Measurements from ENCODE around the gene STXBP1. TPM values are rescaled to one million over a fixed set of nuclear protein-coding genes. Genes with fewer than 3 reads are reported as not detected.

The STXBP1 gene
- total RNA-seq, 1 donor from 2014 or later: 10.3 TPM

- no peak for DNase-seq (ENCODE audit: low read depth in 2 of 2)
Measured at GRCh38 chr9:127732444-127732843, 120.4 kb downstream of the STXBP1 start.

- no peak for DNase-seq (ENCODE audit: low read depth in 2 of 2)
Measured at GRCh38 chr9:127733614-127734013, 121.5 kb downstream of the STXBP1 start.

GRCh38 chr9:127734247-127734746 lies 122.2 kb downstream of the STXBP1 start:
- no peak for DNase-seq (ENCODE audit: low read depth in 2 of 2)

GRCh38 chr9:127734747-127735529 lies 122.9 kb downstream of the STXBP1 start, which contains the start of gene TOR2A:
TSS of gene TOR2A (minus strand) at chr9:127735294. CDS start at chr9:127735270, 24 bp downstream.
- peak; percentile 99 for DNase-seq (ENCODE audit: low read depth in 2 of 2)

- peak; percentile 40 to 51 for DNase-seq (ENCODE audit: low read depth in 2 of 2)
Measured at GRCh38 chr9:127735530-127736185, 123.6 kb downstream of the STXBP1 start.

- DNase-seq (ENCODE audit: low read depth in 2 of 2): no peak
Measured at GRCh38 chr9:127738666-127739065, 126.6 kb downstream of the STXBP1 start.

GRCh38 chr9:127739614-127740330 lies 127.7 kb downstream of the STXBP1 start:
- DNase-seq (ENCODE audit: low read depth in 2 of 2): no peak

GRCh38 chr9:127741831-127742434 lies 129.9 kb downstream of the STXBP1 start:
- peak; percentile 29 to 61 for DNase-seq (ENCODE audit: low read depth in 2 of 2)

Other genes starting within 250 kb of the STXBP1 start
- 7.4 and 9.1 TPM in 2 replicates for gene SLC2A8, start 215.1 kb upstream of the STXBP1 start, total RNA-seq
- gene ZNF79, start 187.9 kb upstream of the STXBP1 start, total RNA-seq: 6.3 and 11.5 TPM in 2 replicates
- 1,080 and 1,166 TPM in 2 replicates for gene RPL12, start 160.9 kb upstream of the STXBP1 start, total RNA-seq
- gene LRSAM1, start 160.8 kb upstream of the STXBP1 start, total RNA-seq: 8.7 and 9.9 TPM in 2 replicates
- not detected in 2 replicates for gene CFAP157, start 94.7 kb downstream of the STXBP1 start, total RNA-seq
- 24.4 and 25.0 TPM in 2 replicates for gene PTRH1, start 103.4 kb downstream of the STXBP1 start, total RNA-seq
- gene TTC16, start 103.8 kb downstream of the STXBP1 start, total RNA-seq: not detected in 2 replicates
- gene TOR2A, start 123.0 kb downstream of the STXBP1 start, total RNA-seq: 4.8 TPM in 2 replicates
- gene SH2D3C, start 166.4 kb downstream of the STXBP1 start, total RNA-seq: 56.2 and 72.6 TPM in 2 replicates
- 57.1 and 70.0 TPM in 2 replicates for gene CDK9, start 173.8 kb downstream of the STXBP1 start, total RNA-seq
- 39.7 and 51.0 TPM in 2 replicates for gene FPGS, start 190.6 kb downstream of the STXBP1 start, total RNA-seq
- gene ENG, start 242.4 kb downstream of the STXBP1 start, total RNA-seq: 34.0 and 51.6 TPM in 2 replicates

Measured in lung microvascular endothelial cell (primary cell).